ENCODE measurements around the gene STEAP3.

Gene STEAP3

DNA sequence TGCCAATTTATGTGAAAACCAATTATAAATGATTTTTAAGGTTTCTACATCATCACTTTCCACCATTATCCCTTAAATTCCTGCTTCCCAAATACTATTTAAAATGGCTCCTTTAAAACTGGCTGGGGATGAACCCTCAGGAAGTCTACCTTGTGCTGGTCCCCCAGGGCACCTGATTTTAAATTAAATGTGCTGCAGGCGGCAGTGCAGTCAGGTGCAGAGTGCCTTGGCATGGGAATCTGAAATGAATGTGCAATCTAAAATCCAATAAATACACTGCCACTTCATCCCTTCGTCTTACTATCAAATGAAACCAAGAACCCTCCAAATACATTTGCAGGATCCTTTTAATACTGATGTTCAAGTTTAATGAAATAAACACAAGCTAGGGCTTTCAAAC lies 81.2 kb downstream of the STEAP3 start:
- no peak for DNase-seq

DNA sequence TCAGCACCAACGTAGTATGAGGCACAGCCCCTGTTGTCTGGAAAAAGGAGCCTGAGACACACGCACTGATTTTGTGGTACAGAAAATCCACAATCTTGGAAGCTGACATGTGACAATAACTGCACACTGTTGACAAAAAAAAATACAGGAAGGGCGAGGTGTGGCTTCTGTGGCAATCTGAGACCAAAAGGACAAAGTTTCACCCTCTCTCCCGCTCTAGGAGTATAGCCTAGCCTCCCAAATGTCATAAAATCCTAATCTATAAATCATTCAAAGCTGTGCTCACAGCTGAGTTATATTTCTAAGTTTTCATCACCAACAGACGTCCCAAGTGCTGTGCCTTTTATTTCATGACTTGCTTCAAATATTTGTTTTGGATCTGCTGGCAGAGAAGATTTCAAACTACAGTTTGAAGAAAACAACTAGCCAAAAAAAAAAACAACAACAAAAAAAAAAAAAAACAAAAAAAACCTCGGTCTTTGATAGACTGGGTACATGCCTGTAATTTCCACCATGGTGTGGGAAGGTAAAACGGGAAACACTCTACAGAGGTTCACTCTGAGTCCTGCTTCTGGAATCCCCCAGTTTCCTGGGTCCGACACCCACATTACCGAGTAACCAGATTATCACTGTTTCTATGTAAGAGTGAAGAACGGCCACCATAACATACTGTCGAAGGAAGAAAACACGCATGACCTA lies 82.0 kb downstream of the STEAP3 start:
- DNase-seq: no peak

DNA sequence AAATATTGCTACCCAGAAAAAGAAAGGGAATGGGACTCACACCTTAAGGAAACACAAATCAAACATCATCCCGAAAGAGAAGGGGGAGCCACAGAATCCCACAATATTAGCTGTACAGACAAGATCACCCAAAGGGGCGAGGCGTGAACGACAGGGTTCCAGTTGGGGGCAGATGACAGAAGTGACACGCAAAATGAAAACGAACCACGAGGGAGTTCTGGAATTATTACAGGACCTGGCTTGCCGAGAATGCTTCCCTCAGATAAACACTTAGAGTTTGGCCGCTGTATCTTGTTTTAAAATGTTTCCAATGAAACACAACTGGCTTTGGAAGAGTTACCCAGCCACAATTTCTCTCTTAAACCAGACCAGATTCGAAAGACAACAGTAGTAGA lies 82.6 kb downstream of the STEAP3 start:
- no peak for DNase-seq

DNA sequence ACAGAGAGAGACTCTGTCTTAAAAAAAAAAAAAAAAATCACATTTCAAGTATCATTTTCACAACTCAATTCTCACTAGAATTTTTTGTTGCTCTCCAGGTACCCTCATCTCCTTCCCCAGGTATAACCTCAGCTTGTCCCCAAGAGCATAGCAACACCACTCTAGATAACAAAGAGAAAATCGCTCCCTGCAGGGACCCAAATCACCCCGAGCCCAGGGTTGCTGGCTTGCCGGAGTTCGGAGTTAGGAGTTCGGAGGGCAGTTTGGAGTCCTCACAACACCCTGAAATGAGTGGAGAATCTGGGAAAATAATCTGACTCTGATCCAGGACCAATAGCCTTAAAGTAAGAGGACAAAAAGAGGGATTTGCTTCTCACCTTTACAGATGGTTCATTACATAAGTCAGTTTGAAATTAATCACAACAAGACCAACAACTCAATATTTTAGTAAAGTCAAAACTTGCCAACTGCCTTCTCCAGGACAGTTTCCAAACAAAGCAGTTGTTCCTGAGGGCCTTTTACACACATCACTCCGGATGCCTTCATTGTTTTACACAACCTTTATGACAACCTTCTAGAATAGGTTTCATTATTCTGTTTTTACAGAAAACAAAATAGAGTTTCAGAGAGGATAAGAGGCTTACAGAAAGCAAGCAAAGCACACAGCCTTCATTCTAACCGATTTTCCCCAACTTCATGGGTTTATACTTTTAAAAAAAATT lies 83.9 kb downstream of the STEAP3 start:
- no peak for DNase-seq

DNA sequence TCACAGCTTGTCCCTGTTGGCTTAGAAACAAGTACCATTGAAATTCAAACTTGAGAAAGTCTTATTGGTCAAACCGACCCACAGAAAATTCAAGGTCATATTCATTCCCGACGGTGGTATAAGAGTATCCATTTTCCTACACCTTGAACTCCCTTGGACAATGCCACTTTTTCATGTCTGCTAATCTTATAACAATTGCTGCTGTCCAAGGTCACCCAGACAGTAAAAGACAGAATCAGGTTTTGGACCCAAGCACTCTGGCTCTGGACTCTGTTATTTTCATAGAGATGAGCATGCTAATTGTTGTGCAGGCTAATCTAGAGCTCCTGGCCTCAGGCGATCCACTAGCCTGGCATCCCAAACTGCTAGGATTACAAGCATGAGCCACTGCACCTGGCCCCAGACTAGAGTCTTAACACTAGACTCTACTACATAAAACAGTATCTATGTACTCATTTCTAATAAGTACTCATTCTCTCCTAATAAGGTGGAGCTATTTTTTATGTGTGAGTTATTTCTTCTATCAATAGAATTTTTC lies 85.2 kb downstream of the STEAP3 start:
- DNase-seq: no peak

DNA sequence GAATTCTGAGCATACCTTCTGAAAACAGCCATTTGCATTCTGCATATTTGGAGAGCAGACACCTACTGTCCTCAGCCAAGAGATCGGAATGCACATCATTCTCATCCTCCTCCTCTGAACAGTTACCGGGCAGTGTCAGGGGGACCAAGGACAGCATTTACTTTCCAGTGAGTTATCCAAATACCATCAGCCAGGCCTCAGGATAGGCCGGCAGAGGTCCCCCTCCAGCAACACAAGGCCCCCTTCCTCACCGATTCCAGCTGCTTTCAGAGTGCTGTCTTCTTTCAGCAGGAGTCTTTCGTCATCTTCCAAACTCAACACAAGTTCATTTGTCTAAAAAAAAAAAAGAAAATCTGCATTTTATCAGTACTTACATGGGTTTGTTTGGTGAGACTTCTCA lies 87.7 kb downstream of the STEAP3 start:
- DNase-seq: no peak

DNA sequence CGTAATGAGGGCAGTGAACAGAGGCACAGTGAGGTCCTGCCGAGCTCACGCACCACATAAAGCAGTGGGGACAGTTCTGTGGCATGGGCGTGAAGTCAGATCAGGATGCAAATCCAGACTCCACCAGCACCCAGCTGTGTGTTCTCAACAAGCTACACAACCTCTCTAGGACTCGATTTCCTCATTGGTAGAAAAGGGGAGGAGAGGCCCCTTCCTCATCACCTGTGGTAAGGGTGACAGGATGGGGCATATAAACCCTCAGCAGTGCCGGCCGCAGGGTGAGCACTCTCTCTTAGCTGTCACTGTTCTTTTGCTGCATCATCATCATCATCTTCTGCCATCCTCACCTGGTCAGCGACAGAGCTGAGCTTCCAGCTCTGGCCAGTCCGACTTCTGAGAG lies 88.2 kb downstream of the STEAP3 start:
- DNase-seq: no peak
